Vagina (tissue), 2 donors: ENCODE measurements around the gene SYT13. TPM values are rescaled to one million over a fixed set of nuclear protein-coding genes. Genes with fewer than 3 reads are reported as not detected.
"Not testable (repeated sequence)": the region's sequence is repeated elsewhere in the genome, so short reads cannot be mapped to it uniquely, and the experiment has no call there.

Source experiments
- DNase-seq, 2 donors: peaks; one replicate each; pipeline ENCODE4 v3.0.0-alpha.2; 2017; ENCODE audit errors: extremely low spot score in 2 of 2
- H3K27ac ChIP-seq: fragments of 200-600 bp; sonication (generic); one replicate; pipeline ENCODE4 v1.5.1; 2019
- H3K27me3 ChIP-seq: fragments of 200-600 bp; sonication (generic); one replicate; pipeline ENCODE4 v1.5.1; 2019
- H3K36me3 ChIP-seq, 2 donors: fragments of 200-600 bp; sonication (generic); one replicate each; pipeline ENCODE4 v1.5.1; 2017 to 2019
- H3K4me1 ChIP-seq: fragments of 200-600 bp; sonication (generic); one replicate; pipeline ENCODE4 v1.5.1; 2019
- H3K4me3 ChIP-seq, 2 donors: fragments of 200-600 bp; sonication (generic); 1 replicate in 1 of 2; 2 replicates in 1 of 2; pipeline ENCODE4 v1.5.1; 2016 to 2019
- H3K9me3 ChIP-seq: fragments of 200-600 bp; sonication (generic); one replicate; pipeline ENCODE4 v1.5.1; 2019
- POLR2A ChIP-seq, 2 donors: fragments of 450-650 bp; IDR thresholded peaks; one replicate each; pipeline ENCODE4 v1.6.1; 2017; ENCODE audit warnings: antibody characterized with exemption in 2 of 2, mild to moderate bottlenecking in 2 of 2, moderate library complexity in 2 of 2
- POLR2AphosphoS5 ChIP-seq, 2 donors: sonication (generic); formaldehyde crosslinking; IDR thresholded peaks; one replicate each; pipeline ENCODE4 v1.9.0; 2017; ENCODE audit warnings: antibody characterized with exemption in 2 of 2, mild to moderate bottlenecking in 2 of 2, low read depth in 1 of 2; ENCODE audit not compliant: insufficient read depth in 1 of 2
- intact Hi-C: fragments of 100-400 bp; cut with DNase I; formaldehyde crosslinking; loops from one replicate; pipeline ENCODE4 v1.15.1; 2023
- total RNA-seq: library from RNA; depleted of rRNA; stranded (reverse); fragments of >200 nt; gene quantifications from one replicate; pipeline ENCODE4 v1.2.3, GENCODE V29; 2016
- TF ChIP-seq, protein P1 (sequence below), 3 experiments: fragments of 450-650 bp in 2 of 3; fragments of 200-600 bp in 1 of 3; sonication (generic) in 1 of 3; IDR thresholded peaks; one replicate each; pipeline ENCODE4 v1.5.1; 2017 to 2019; ENCODE audit warnings: antibody characterized with exemption in 3 of 3, mild to moderate bottlenecking in 2 of 3, moderate library complexity in 2 of 3

The SYT13 gene
- total RNA-seq, 1 donor from 2014 or later: 1.2 TPM

DNA sequence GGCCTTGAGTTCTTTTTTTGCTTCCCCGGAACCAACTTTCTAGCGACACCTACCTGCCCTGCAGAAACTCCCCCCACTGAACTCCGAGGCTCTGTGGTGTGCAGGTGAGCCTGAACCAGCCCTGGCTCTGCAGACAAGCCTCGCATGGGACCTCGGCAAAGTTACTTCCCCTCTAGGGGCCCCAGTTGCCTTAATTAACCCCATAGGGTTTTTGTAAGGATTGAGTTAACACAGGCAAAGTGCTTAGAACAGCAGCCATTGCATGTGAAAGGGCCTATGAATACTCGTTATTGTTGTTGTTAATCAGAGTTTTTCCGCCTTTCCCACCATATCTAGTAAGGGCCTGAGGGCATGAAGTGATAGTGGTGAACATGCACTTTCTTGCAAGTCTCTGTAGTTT lies 12.6 kb upstream of the SYT13 start:
- intact Hi-C loops: loop anchor here (10.0 kb wide), 1 partner anchor 364 kb away; no protein-coding TSS in a partner anchor
- no peak overlapping the region for H3K27ac ChIP-seq
- H3K27me3 ChIP-seq: no peaks in the 10 kb centered on the region

DNA sequence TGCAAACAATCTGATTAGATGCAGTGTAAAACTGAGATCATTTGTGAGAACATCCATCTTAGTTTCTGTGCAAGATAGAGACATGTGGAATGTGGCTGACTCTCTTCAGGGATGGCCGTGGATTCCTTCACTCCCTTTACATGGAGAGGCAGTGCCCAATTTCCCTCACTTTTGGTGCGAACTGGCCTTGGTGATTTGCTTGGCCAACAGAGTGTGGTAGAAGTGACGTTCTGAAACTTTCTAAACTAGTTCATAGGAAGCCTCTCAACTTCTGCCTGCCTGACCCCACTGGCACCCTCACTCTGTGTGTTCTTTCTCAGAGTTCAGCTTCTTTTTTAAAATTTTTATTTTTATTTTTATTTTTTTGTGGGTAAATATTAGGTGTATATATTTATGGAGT lies 9.9 kb upstream of the SYT13 start:
- Histone ChIP-seq H3K27me3 (no peaks in the 10 kb centered on the region), H3K27ac (no peak overlapping the region), H3K4me3 (no peak overlapping the region), H3K9me3 (no peaks in the 10 kb centered on the region), H3K36me3 (no peaks in the 10 kb centered on the region), H3K4me1 (no peaks in the 10 kb centered on the region)
- TF ChIP-seq POLR2AphosphoS5 (IDR thresholded peaks at IDR 0.05; ENCODE audit: insufficient read depth in 1 of 2, low read depth in 1 of 2): no peak
- TF ChIP-seq, protein P1, sequence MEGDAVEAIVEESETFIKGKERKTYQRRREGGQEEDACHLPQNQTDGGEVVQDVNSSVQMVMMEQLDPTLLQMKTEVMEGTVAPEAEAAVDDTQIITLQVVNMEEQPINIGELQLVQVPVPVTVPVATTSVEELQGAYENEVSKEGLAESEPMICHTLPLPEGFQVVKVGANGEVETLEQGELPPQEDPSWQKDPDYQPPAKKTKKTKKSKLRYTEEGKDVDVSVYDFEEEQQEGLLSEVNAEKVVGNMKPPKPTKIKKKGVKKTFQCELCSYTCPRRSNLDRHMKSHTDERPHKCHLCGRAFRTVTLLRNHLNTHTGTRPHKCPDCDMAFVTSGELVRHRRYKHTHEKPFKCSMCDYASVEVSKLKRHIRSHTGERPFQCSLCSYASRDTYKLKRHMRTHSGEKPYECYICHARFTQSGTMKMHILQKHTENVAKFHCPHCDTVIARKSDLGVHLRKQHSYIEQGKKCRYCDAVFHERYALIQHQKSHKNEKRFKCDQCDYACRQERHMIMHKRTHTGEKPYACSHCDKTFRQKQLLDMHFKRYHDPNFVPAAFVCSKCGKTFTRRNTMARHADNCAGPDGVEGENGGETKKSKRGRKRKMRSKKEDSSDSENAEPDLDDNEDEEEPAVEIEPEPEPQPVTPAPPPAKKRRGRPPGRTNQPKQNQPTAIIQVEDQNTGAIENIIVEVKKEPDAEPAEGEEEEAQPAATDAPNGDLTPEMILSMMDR (IDR thresholded peaks at IDR 0.05): no peak
- no peak for TF ChIP-seq POLR2A (IDR thresholded peaks at IDR 0.05)
- intact Hi-C loops: loop anchor here (10.0 kb wide), 1 partner anchor 361 kb away; no protein-coding TSS in a partner anchor
- DNase-seq: peak in 1 of 2 donors; percentile 47

More for the DNA sequence above, 12.6 kb upstream of the SYT13 start:
- H3K4me3 ChIP-seq: no peak overlapping the region
- DNase-seq: peak; percentile 29 to 40
- H3K4me1 ChIP-seq: no peaks in the 10 kb centered on the region
- no peaks in the 10 kb centered on the region for H3K36me3 ChIP-seq
- TF ChIP-seq POLR2AphosphoS5 (IDR thresholded peaks at IDR 0.05; ENCODE audit: insufficient read depth in 1 of 2, low read depth in 1 of 2): no peak
- TF ChIP-seq, protein P1 (IDR thresholded peaks at IDR 0.05): no peak
- TF ChIP-seq POLR2A (IDR thresholded peaks at IDR 0.05): no peak
- H3K9me3 ChIP-seq: no peaks in the 10 kb centered on the region

DNA sequence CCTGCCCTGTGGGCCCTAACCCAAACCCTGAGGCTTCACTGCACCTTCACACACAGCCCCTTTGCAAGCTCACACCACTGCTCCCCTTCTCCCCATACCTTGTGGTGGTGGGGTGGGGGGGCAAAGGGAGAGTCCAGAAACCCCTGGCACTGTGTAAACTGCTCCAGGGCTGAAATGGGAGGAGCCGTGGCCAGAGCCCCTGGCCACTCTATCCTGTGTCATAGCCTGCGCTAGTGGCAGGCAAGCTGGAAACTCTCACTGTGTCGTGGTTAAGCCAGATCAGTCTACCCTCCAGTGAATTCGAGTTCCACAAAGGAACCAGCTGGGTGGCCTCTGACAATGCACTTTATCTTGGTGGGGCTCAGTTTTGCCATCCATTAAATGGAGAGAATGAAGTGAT lies 8.4 kb upstream of the SYT13 start:
- Histone ChIP-seq H3K9me3 (no peaks in the 10 kb centered on the region), H3K4me1 (no peaks in the 10 kb centered on the region), H3K27me3 (no peaks in the 10 kb centered on the region), H3K27ac (no peak overlapping the region), H3K4me3 (no peak overlapping the region), H3K36me3 (no peaks in the 10 kb centered on the region)
- TF ChIP-seq POLR2A (IDR thresholded peaks at IDR 0.05) (no peak), POLR2AphosphoS5 (IDR thresholded peaks at IDR 0.05; ENCODE audit: insufficient read depth in 1 of 2, low read depth in 1 of 2) (no peak)
- TF ChIP-seq, protein P1 (IDR thresholded peaks at IDR 0.05): no peak
- DNase-seq: peak; percentile 31 to 49
- intact Hi-C loops: loop anchor here (5.0 to 10.0 kb wide), 2 partner anchors 182 to 360 kb away; no protein-coding TSS in a partner anchor

DNA sequence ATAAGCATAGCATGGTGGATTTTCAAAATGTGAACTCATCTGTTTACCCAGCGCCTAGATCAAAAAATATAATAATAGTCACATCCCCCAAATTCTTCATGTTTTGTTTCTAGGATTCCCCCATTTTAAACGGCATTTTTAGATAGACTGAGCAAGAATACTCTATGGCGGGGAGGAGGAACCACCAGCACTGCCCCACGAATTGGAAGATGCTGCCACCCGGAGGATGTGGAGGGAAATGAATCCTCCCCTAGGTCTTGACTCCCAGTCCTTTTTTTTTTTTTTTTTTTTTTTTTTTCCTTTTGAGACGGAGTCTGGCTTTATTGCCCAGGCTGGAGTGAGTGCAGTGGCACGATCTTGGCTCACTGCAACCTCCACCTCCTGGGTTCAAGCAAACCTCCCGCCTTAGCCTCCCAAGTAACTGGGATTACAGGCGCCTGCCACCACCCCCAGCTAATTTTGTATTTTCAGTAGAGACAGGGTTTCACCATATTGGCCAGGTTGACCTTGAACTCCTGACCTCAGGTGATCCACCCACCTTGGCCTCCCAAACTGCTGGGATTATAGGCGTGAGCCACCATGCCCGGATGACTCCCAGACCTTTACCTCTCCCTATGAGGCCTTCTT lies 7.5 kb upstream of the SYT13 start:
- H3K36me3 ChIP-seq, H3K4me1 ChIP-seq, H3K27ac ChIP-seq, H3K27me3 ChIP-seq, H3K9me3 ChIP-seq, H3K4me3 ChIP-seq: not testable (repeated sequence)
- TF ChIP-seq, protein P1 (IDR thresholded peaks at IDR 0.05): peak; percentile 15 to 36 (median 34)
- intact Hi-C loops: loop anchor here (5.0 to 10.0 kb wide), 2 partner anchors 181 to 359 kb away; no protein-coding TSS in a partner anchor
- peak in 1 of 2 donors; percentile 64 for DNase-seq

DNA sequence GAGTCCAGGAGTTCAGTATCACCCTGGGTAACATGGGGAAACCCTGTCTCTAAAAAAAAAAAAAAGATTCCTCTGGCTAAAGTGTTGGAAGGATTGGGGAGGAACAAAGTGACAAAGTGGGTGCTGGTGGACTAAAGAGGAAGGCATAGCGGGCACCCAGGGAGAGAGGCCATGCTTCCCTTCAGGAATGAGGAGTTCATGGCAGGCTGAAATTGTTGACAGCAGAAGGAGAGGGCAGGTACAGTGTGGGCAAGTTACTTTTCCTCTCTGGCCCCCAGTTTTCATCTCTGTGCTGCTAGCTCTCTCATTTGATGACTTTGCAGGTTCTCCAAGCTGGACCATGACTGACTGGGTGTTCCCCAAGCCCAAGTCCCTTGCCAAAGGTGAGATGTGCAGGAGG lies 4.4 kb upstream of the SYT13 start:
- intact Hi-C loops: loop anchor here (5.0 to 10.0 kb wide), 2 partner anchors 178 to 356 kb away; no protein-coding TSS in a partner anchor

More for the DNA sequence above, 4.4 kb upstream of the SYT13 start:
- no peak for TF ChIP-seq POLR2AphosphoS5 (IDR thresholded peaks at IDR 0.05; ENCODE audit: insufficient read depth in 1 of 2, low read depth in 1 of 2)
- TF ChIP-seq POLR2A (IDR thresholded peaks at IDR 0.05): no peak
- H3K36me3 ChIP-seq: no peaks in the 10 kb centered on the region
- no peak overlapping the region for H3K4me3 ChIP-seq
- H3K9me3 ChIP-seq: no peaks in the 10 kb centered on the region
- H3K4me1 ChIP-seq: peaks cover 7% of the 10 kb centered on the region
- no peak overlapping the region for H3K27ac ChIP-seq
- peak; percentile 70 to 78 for DNase-seq
- peaks cover 5% of the 10 kb centered on the region for H3K27me3 ChIP-seq
